GM06990 (cell line): ENCODE data around the gene F12.
A peak's percentile ranks its signal among the peaks of the same experiment; 100 is the strongest.

Source experiments
- DNase-seq: peaks from one replicate; pipeline ENCODE4 v3.0.0-alpha.2; 2011; ENCODE audit not compliant: insufficient read length; ENCODE audit errors: extremely low read depth
- H3K27me3 ChIP-seq: replicated peaks from 2 replicates; pipeline ENCODE4 v1.6.0; 2011; ENCODE audit warnings: low read length; ENCODE audit not compliant: control insufficient read depth, insufficient read depth
- H3K36me3 ChIP-seq: 2 replicates; pipeline ENCODE4 v1.5.1; 2011; ENCODE audit warnings: low read length; ENCODE audit not compliant: control insufficient read depth, insufficient read depth
- H3K4me3 ChIP-seq: replicated peaks from 2 replicates; pipeline ENCODE4 v1.5.1; 2011; ENCODE audit warnings: low read depth, mild to moderate bottlenecking, control low read depth, low read length
- TF ChIP-seq, protein P1 (sequence below): IDR thresholded peaks from 2 replicates; pipeline ENCODE4 v1.5.1; 2011; ENCODE audit warnings: low read length, control low read depth, mild to moderate bottlenecking, inconsistent platforms; ENCODE audit not compliant: insufficient read depth, poor library complexity, severe bottlenecking

Gene F12

DNA sequence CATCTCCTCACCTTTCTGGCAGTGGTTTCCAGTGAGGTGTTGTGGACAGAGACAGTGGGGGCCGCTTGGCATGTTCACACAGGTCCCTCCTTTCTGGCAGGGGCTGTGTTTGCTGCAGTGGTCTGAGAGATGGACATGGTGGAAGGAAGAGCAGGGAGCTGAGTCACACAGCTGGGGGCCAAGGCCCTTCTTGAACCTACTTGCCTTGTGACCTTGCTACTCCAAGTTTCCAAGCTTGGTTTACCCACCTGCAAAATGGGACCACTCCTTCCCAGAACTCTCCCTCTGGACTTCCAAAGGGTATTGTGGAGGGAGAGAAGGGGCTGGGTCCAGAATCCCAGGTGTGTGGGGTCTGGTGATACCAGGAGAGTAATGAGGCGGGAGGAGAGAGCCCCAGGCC, 4.1 kb downstream of the F12 start:
- no peaks in the 10 kb centered on the region for H3K27me3 ChIP-seq
- TF ChIP-seq, protein P1, sequence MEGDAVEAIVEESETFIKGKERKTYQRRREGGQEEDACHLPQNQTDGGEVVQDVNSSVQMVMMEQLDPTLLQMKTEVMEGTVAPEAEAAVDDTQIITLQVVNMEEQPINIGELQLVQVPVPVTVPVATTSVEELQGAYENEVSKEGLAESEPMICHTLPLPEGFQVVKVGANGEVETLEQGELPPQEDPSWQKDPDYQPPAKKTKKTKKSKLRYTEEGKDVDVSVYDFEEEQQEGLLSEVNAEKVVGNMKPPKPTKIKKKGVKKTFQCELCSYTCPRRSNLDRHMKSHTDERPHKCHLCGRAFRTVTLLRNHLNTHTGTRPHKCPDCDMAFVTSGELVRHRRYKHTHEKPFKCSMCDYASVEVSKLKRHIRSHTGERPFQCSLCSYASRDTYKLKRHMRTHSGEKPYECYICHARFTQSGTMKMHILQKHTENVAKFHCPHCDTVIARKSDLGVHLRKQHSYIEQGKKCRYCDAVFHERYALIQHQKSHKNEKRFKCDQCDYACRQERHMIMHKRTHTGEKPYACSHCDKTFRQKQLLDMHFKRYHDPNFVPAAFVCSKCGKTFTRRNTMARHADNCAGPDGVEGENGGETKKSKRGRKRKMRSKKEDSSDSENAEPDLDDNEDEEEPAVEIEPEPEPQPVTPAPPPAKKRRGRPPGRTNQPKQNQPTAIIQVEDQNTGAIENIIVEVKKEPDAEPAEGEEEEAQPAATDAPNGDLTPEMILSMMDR = no peak
- no peak for DNase-seq

DNA sequence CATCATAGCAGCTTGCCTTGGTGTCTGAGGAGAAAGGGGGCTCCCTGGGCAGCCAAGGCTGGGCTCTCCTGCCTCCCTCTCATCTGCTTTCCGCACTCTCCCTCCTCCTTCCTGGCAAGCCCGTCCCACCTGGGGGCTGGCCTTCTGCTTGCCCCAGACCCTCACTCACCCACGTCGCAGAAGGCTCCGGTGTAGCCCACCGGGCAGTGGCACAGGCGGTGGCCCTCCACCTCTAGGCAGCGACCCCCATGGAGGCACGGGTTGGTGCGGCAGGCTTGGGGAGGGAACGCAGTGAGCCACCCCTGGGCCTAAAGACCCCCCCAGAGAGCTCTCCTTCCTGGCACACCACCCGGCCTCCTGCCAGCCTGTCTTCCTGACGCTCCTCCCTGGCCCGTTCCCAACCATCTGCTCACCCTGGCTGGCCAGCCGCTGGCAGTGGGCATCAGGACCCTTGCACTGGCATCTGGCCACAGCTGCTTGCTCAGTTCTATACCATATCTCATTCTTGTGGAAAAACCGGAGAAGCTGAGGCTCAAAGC, 4.7 kb downstream of the F12 start:
- Histone ChIP-seq H3K36me3 (no peaks in the 10 kb centered on the region), H3K27me3 (no peaks in the 10 kb centered on the region), H3K4me3 (peak overlapping the region; percentile 67)
- TF ChIP-seq, protein P1 = no peak
- DNase-seq = no peak

More for the DNA sequence above, 4.1 kb downstream of the F12 start:
- Histone ChIP-seq H3K4me3 (no peak overlapping the region), H3K36me3 (no peaks in the 10 kb centered on the region)

DNA sequence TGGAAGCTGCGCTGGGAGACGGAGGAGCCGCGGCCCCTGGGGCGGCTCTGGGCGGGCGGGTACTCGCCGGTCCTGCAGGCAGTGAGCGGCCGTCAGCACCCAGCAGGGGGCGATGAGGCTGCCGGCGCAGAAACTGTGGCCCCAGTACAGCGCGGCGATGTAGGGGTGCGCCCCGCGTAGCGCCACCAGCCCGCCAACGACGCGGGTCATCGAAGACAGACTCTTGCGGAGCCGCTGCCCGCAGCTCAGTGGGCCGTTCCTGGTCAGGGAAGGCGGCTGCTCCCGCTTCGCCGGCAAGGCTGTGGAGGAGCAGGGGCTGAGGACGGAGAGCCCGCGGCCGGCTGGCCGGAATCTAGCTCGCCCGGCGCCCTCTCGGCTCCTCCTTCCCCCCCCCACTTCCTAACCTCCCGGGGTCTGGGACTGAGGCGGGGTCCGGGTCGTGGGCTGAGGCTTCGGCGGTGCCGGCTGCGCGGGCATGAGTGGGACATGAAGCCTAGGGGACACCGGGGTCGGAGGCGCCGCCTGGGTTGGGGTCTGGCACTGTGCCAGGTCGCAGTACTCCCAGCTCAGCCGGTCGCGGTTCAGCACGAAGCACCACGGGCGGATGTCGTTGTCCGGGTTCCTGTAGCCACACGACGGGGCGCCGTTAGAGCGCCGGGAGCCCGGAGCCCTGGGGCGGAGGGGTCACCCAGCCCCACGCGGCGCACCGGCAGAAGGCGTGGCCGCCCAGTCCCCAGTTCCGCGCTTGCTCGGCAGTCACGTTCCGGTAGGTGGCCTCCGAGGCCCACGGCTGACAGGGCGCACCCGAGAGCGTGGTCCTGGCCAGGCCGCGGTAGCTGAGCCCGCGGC, 5.3 kb downstream of the F12 start:
- TF ChIP-seq, protein P1 = peak; percentile 81
- H3K4me3 ChIP-seq = peak overlapping the region; percentile 67
- H3K27me3 ChIP-seq = no peaks in the 10 kb centered on the region
- peak; percentile 89 for DNase-seq
- no peaks in the 10 kb centered on the region for H3K36me3 ChIP-seq

DNA sequence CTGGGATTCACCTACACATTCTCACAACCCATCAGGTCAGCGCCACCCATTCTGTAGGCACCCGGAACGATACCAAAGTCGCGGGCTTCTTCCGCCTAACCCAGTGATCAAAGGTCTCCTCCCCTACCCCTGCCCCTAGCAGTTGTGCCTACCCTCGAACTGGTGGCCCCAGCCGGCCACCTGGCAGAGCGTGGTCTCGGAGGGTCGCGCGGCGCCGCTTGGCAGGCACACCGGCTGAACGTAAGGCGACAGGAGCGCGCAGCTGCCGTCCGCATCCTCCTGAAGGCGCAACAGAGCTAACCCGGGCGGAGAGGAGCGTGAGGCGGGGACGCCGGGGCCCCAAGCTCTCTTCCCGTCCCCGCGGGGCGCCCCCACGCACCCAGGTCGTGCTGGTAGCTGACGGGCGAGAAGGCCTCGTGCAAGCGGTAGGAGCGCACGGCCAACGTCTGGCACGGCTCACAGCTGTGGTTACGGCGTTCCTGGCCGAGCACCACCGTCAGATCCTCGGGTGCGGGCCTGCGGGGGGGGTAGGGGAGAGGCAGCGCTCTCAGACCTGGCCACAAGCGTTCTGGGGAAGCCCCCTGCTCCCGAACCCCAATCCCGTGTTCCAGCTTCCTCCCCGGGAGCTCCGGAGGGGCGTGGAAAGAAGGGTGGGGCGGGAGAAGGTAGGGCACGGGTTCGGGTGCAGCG, 6.1 kb downstream of the F12 start:
- Histone ChIP-seq H3K36me3 (no peaks in the 10 kb centered on the region), H3K27me3 (no peaks in the 10 kb centered on the region), H3K4me3 (peak overlapping the region; percentile 67)
- TF ChIP-seq, protein P1 = peak; percentile 22
- DNase-seq = no peak

DNA sequence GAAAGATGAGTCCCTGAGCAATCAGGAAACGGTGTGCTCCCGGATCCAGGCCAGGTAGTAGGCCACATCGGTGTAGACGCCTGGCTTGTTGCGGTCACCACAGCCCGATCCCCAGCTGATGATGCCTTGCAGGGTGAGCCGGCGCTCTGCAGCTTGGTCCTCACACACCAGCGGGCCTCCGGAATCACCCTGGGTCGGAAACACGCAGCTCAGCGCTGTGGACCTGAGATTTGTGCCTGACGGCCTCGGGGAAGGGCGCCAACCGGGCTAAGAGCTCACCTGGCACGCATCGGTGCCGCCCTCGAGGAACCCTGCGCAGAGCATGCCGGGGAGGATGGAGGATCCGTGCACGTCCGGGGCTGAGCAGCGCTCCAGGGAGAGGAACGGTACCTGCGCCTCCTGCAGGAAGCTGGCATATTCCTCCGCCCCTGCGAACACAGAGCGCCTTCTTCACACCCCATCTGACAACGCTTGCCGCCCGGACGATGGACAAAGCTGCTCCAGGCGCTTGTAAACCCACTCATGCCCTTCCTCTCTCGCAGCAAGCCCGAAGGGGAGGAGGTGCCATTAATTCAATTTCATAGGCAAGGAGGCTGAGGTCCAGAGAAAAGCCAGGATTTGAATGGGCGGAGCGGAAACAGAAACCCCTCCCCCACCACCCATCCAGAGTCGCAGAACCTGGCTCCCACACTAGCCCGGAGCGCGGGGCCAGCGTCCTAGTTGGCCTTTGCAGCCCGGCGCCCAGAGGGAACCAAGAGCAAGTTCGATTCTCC, 6.9 kb downstream of the F12 start:
- Histone ChIP-seq H3K27me3 (no peaks in the 10 kb centered on the region), H3K36me3 (no peaks in the 10 kb centered on the region), H3K4me3 (peak overlapping the region; percentile 67)
- TF ChIP-seq, protein P1 = peak; percentile 50
- DNase-seq = peak; percentile 44
